Activated CD4-positive, alpha-beta T cell treated with anti-CD3 and anti-CD28 coated beads, Interleukin-2, amount 10 ng/mL, durations not matched to agents 24 days and 14 days (primary cell): ENCODE results near the gene SETMAR. TPM values are rescaled to one million over a fixed set of nuclear protein-coding genes. Genes with fewer than 3 reads are reported as not detected.
"Not testable (repeated sequence)": the region's sequence is repeated elsewhere in the genome, so short reads cannot be mapped to it uniquely, and the experiment has no call there.

Source experiments
- DNase-seq: peaks from one replicate; pipeline ENCODE4 v3.0.0; 2022
- H3K27ac Mint-ChIP-seq: one replicate; pipeline ENCODE4 v1.8.0; 2022; ENCODE audit warnings: mild to moderate bottlenecking, mixed read lengths
- H3K27me3 Mint-ChIP-seq: one replicate; pipeline ENCODE4 v1.8.0; 2022; ENCODE audit warnings: mixed read lengths
- H3K36me3 Mint-ChIP-seq: one replicate; pipeline ENCODE4 v1.8.0; 2022; ENCODE audit warnings: low read depth, mild to moderate bottlenecking, mixed read lengths
- H3K4me1 Mint-ChIP-seq: one replicate; pipeline ENCODE4 v1.8.0; 2021; ENCODE audit warnings: mixed read lengths
- H3K4me3 Mint-ChIP-seq: one replicate; pipeline ENCODE4 v1.8.0; 2022; ENCODE audit warnings: mild to moderate bottlenecking, moderate library complexity, mixed read lengths
- H3K9me3 Mint-ChIP-seq: one replicate; pipeline ENCODE4 v1.8.0; 2021; ENCODE audit warnings: mixed read lengths
- intact Hi-C: fragments of 100-400 bp; cut with micrococcal nuclease; formaldehyde crosslinking; loops from one replicate; pipeline ENCODE4 v1.15.1; 2023
- total RNA-seq: library from RNA; stranded (reverse); gene quantifications from 2 replicates; pipeline ENCODE4 v1.2.3, GENCODE V29; 2022

SETMAR gene
- total RNA-seq, 1 donor from 2014 or later = 18.1 TPM

DNA sequence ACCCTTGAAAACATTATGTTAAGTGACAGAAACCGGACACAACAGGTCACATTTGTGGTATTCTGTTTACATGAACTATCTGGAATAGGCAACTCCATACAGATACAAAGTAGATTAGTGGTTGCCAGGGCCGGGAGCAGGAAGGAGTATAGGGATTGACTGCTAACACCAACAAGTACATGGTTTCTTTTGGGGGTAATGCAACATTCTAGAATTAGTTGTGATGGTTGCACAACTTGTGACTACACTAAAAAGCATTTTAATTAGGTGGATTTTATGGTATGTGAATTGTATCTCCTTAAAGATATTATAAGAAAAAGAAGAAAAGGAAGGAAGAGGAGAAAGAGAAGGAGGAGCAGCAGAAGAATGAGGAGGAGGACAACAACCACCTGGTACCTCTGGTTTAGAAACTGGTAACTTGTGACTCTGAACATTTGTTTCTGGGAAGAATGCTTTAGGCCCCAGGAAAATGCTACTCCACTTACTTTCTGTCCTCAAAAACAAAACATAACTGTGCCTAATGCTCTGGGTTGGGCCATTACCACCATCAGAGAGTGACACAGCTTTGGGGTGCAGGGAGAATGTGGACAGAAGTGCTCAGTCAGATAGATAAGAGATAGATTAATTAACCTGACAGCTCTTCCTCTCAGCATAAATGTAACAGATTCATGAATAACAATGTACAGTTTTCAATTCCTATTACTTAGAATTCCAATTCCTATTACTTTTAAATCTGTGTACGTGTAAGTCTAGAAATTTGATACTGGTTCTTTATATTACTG, 20.3 kb downstream of the SETMAR start:
- DNase-seq = no peak
- H3K4me3 Mint-ChIP-seq = no peak overlapping the region
- no peak overlapping the region for H3K27ac Mint-ChIP-seq
- intact Hi-C loops = no loop called here
- no peaks in the 10 kb centered on the region for H3K4me1 Mint-ChIP-seq
- H3K36me3 Mint-ChIP-seq = no peaks in the 10 kb centered on the region
- no peaks in the 10 kb centered on the region for H3K27me3 Mint-ChIP-seq
- no peaks in the 10 kb centered on the region for H3K9me3 Mint-ChIP-seq

DNA sequence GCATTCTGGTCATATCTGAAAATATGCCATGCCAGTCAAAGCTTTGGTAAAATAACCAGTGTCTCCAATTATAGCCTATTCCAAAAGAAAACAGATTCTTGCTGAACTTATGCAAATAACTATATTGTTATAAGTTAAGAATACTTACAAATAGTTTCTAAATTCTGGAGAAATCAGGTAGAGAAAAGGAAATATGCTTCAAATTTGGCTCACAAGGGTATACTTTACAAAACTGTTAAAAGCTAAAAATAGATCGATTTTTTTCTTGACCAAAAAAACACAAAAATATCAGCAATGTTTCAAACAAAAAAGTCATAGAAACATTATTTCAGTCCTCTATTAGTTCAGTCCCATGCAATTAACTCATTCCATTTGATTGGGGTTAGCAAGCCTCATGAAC, 23.7 kb downstream of the SETMAR start:
- no peaks in the 10 kb centered on the region for H3K27me3 Mint-ChIP-seq
- DNase-seq = no peak
- H3K4me3 Mint-ChIP-seq = no peak overlapping the region
- no peaks in the 10 kb centered on the region for H3K4me1 Mint-ChIP-seq
- H3K36me3 Mint-ChIP-seq = no peaks in the 10 kb centered on the region
- peaks cover 7% of the 10 kb centered on the region for H3K9me3 Mint-ChIP-seq
- intact Hi-C loops = no loop called here
- H3K27ac Mint-ChIP-seq = no peak overlapping the region

DNA sequence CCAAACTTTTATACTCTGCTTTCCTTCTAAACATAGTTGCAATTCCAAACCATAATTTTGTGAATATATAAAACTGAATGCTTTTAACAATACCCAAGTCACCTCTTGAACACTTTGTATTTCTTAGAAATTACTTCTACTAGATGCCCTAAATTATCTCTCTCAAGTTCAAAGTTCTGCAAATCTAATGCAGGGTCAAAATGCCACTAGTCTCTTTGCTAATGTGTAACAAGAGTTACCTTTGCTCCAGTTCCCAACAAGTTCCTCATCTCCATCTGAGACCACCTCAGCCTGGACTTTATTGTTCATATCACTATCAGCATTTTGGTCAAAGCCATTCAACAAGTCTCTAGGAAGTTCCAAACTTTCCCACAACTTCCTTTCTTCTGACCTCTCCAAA, 26.6 kb downstream of the SETMAR start:
- H3K4me3 Mint-ChIP-seq, H3K9me3 Mint-ChIP-seq, H3K36me3 Mint-ChIP-seq, H3K27me3 Mint-ChIP-seq, H3K4me1 Mint-ChIP-seq, intact Hi-C loops, H3K27ac Mint-ChIP-seq, DNase-seq: not testable (repeated sequence)

DNA sequence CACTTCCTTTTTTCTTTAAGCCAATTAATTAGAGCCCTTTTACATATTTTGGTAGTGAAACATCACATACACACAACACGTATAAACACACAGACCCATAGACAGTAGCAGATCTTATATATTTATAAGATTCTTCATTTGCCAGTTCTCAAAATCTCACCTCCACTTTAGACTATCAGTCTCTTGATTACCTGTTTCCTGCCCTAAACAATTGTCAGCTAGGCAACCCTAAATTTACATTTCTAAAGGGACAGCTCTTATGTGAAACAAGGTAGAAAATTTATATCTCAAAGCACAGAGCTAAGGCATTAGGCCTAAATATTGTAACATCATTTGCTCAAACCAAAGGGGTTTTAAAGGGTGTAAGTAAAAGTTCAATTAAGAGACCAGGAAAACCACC, 28.9 kb downstream of the SETMAR start:
- Mint-ChIP-seq H3K27ac (no peak overlapping the region), H3K27me3 (peaks cover 10% of the 10 kb centered on the region), H3K4me3 (no peak overlapping the region), H3K36me3 (no peaks in the 10 kb centered on the region), H3K4me1 (no peaks in the 10 kb centered on the region), H3K9me3 (peaks cover 7% of the 10 kb centered on the region)
- intact Hi-C loops = no loop called here
- DNase-seq = no peak

DNA sequence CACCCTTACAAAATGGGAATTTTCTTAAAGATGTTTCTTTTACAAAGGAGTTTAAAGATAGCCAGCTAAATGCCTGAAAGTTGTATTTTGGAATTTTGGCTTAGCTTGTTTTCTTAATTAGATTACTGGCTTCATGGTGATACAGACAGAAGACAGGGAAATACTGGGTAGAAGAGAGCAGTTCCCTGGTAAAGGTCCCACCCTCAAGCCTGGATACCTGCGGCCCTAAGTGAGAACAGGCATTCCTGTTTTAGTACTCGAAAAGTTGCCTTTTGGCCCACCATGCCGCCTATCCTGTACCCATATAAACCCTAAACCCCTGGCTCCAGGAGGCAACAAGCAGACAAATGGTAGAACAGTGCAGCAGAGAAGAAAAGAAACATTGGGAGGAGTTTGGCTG, 29.4 kb downstream of the SETMAR start:
- intact Hi-C loops = no loop called here
- Mint-ChIP-seq H3K9me3 (peaks cover 7% of the 10 kb centered on the region), H3K36me3 (no peaks in the 10 kb centered on the region), H3K27ac (no peak overlapping the region), H3K27me3 (peaks cover 14% of the 10 kb centered on the region), H3K4me1 (no peaks in the 10 kb centered on the region), H3K4me3 (no peak overlapping the region)
- DNase-seq = no peak

DNA sequence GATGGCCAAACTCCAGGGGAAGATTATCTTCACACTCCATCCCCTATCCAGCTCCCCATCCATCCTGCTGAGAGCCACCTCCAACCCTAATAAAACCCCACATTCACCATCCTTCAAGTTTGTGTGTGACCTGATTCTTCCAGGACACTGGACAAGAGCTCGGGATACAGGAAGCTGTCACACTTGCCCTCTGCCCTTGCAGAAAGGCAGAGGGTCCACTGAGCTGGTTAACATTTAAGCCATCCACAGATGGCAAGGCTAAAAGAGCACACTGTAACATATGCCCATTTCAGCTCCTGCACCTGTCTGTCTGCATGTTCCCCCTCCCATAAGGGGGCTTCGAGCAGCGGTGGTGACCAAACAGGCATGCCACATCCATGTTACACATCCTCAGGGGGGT, 29.8 kb downstream of the SETMAR start:
- H3K27ac Mint-ChIP-seq = no peak overlapping the region

DNA sequence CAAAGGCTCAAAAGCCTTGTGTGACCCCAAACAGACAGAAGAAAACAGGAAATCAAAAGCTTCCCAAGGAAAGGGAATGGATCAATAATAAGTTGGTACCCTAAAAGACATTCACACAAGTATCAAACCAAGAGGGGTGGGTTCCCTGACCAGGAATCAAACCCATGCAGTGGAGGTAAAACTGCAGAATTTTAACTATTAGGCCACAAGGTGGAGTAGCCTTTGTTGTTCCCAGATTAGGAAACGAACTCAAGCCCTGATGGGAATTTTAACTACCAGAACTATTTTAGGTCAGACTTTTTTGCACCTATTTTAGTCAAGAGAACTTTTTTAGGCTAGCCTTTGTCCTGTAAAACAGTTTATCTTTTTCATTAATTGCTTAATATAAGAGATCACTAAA, 31.4 kb downstream of the SETMAR start:
- Mint-ChIP-seq H3K4me1 (no peaks in the 10 kb centered on the region), H3K27me3 (peaks cover 16% of the 10 kb centered on the region), H3K4me3 (no peak overlapping the region), H3K36me3 (no peaks in the 10 kb centered on the region), H3K27ac (no peak overlapping the region), H3K9me3 (peaks cover 7% of the 10 kb centered on the region)
- no peak for DNase-seq
- intact Hi-C loops = no loop called here

More for the DNA sequence above, 29.8 kb downstream of the SETMAR start:
- H3K4me3 Mint-ChIP-seq = no peak overlapping the region
- H3K36me3 Mint-ChIP-seq = no peaks in the 10 kb centered on the region
- H3K9me3 Mint-ChIP-seq = peaks cover 7% of the 10 kb centered on the region
- intact Hi-C loops = no loop called here
- H3K4me1 Mint-ChIP-seq = no peaks in the 10 kb centered on the region
- peaks cover 16% of the 10 kb centered on the region for H3K27me3 Mint-ChIP-seq
- no peak for DNase-seq

DNA sequence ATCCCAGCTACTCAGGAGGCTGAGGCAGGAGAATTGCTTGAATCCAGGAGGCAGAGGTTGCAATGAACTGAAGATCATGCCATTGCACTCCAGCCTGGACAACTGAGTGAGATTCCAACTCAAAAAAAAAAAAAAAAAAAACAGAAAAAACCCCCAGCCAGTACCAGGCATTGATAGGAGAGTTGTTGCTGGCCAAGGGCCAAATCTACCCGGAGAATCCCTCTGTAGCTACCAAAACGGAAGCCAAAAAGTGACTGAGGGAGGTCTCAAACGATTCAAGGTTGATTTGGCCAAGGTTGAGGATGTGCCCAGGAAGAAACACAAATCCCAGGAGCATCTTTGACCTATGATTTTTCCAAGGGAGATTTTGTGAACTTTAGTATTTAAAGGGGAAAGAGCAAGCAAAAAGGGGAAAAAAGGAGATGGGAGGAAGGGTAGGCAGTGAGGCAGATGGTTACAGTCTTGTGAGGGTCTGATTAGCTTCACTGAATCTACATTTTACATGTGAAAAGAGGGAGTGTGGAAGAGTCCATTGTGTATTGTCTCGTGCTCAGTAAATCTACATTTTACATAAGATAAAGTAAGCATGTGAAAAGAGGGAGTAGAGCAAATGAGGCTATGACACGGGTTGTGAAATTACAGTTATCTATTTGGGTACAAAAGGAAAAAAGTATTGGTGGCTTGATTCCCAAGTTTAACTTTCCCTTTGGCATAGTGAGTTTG, 32.8 kb downstream of the SETMAR start:
- Mint-ChIP-seq H3K36me3 (no peaks in the 10 kb centered on the region), H3K4me3 (no peak overlapping the region), H3K9me3 (no peaks in the 10 kb centered on the region), H3K27ac (no peak overlapping the region), H3K27me3 (peaks cover 16% of the 10 kb centered on the region), H3K4me1 (peaks cover 5% of the 10 kb centered on the region)
- DNase-seq = no peak
- intact Hi-C loops = no loop called here

DNA sequence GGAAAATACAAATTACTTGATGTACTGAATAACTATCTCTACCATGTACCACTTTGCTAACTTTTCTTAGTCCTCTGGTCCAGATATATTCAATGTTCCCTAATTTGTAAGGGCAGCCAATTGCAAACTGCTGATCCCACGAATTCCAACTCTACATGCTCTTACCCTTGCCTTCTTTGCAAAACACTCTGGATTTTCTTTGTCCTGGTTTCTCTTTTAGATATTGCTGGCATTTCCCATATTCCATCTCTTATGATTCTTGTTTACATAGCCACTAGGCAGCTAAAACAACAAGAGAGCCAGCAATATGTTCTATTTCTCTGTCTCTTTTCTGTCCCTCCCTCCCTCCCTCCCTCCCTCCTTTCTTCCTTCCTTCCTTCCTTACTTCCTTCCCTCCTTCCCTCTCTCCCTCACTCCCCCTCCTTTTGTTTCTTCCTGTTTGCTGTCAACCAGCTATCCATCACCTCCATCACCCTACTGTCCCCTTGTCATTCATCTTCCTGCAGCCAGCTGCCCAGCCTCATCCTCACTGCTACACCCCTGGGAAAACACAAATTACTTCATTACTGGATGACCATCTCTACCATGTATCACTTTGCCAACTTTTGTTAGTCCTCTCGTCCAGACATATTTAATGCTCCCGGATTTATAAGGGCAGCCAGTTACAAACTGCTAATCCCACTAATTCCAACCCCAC, 33.8 kb downstream of the SETMAR start:
- Mint-ChIP-seq H3K27me3 (peaks cover 16% of the 10 kb centered on the region), H3K27ac (no peak overlapping the region), H3K36me3 (no peaks in the 10 kb centered on the region), H3K9me3 (no peaks in the 10 kb centered on the region), H3K4me3 (no peak overlapping the region), H3K4me1 (peaks cover 5% of the 10 kb centered on the region)
- no peak for DNase-seq
- intact Hi-C loops = no loop called here

DNA sequence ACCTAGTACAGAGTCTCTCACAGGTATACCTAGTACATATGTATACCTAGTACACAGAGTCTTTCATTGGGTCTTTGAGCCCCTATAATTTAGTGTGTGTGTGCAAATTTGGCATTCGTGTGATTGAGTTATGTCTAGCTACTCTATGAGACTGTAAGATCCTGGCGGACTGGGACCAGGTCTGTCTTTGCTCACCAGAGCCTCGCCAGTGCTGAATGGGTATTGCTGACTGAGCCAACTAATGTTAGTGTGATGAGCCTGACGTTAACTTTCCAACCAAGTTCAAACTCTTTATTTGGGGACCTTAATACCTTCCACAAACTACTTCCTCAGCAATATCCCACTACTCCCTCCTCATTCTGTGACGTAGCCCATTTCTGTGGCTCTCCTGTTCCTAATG, 35.6 kb downstream of the SETMAR start:
- H3K4me3 Mint-ChIP-seq = no peak overlapping the region
- DNase-seq = no peak
- peaks cover 5% of the 10 kb centered on the region for H3K4me1 Mint-ChIP-seq
- intact Hi-C loops = no loop called here
- peaks cover 16% of the 10 kb centered on the region for H3K27me3 Mint-ChIP-seq
- no peaks in the 10 kb centered on the region for H3K9me3 Mint-ChIP-seq
- H3K36me3 Mint-ChIP-seq = no peaks in the 10 kb centered on the region
- H3K27ac Mint-ChIP-seq = no peak overlapping the region

DNA sequence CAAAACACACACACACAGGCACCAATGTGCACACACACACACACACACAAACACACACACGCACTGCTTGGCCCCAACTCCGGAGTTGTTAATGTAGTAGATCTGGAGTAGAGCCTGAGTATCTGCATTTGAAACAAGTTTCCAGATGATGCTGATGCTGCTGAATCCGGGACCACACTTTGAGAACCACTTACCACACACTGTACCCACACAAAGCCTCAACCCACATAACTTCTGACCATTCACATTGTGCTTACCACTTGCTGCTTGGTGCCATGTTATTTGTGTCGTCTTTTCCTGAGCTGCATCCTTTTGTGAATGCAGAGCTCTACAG, 36.9 kb downstream of the SETMAR start:
- Mint-ChIP-seq H3K27me3 (peaks cover 16% of the 10 kb centered on the region), H3K36me3 (no peaks in the 10 kb centered on the region), H3K4me1 (peaks cover 5% of the 10 kb centered on the region), H3K4me3 (no peak overlapping the region), H3K9me3 (no peaks in the 10 kb centered on the region), H3K27ac (no peak overlapping the region)
- no peak for DNase-seq
- intact Hi-C loops = no loop called here

DNA sequence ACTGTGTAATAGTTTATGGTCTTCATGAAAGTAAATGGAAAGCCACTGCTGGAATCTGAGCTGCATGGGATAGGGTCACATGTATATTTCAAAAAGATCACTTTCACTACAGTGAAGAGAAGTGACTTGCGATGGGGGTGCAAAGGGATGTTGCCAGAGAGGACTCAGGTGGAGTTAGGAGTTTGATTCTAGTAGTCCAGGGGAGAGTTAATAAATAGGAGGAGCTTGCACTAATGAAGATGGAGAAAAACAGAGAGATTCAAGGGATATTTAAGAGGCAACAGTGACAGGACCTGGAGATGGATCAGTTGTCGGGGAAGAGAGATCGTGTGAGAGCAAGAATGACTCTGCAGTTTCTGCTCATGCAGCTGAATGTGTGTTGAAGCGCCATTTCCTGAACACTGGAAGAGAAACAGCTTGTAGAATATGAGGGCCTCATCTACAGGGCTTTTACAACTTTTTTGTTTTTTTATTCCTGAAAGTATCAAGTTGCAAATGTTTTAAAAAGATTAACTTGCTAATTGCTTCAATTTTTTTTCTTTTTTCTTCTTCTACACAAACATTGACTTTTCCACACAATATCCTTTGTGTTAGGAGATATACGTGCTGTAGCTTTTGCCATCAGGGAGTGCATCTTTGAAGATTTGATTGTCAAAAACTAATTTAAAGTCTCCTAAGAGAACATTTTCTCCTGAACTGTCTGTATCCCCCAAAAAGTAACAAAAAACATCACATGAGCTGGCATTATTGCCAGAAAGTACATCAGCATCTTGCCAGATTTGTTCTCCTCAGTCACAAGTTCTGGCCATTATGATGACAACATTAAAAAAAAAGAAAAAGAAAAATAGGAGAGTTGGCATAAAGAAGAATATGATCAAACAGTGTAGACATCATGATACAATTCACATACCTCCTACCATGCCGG, 37.5 kb downstream of the SETMAR start:
- intact Hi-C loops = no loop called here
- no peak overlapping the region for H3K27ac Mint-ChIP-seq
- no peaks in the 10 kb centered on the region for H3K9me3 Mint-ChIP-seq
- no peaks in the 10 kb centered on the region for H3K36me3 Mint-ChIP-seq
- no peak for DNase-seq
- H3K27me3 Mint-ChIP-seq = peaks cover 13% of the 10 kb centered on the region
- no peak overlapping the region for H3K4me3 Mint-ChIP-seq
- H3K4me1 Mint-ChIP-seq = peaks cover 5% of the 10 kb centered on the region

DNA sequence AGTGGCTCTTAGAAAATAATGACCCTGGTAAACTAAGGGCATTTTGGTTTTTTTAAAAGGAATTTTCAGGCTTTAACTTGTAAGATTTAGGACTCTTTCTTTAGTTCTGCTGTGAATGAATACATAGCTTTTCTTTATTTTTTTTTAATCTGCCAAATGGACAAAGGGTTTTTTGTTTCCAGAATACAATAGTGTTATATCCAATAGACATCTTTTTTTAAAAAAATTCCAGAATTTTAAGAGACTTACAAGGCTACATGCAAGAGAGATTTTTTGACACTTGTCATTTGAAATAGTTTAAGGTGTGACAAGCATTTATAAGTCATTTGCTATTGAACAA, 38.1 kb downstream of the SETMAR start:
- Mint-ChIP-seq H3K27me3 (peaks cover 11% of the 10 kb centered on the region), H3K27ac (no peak overlapping the region), H3K9me3 (no peaks in the 10 kb centered on the region), H3K4me3 (no peak overlapping the region), H3K4me1 (peaks cover 5% of the 10 kb centered on the region), H3K36me3 (no peaks in the 10 kb centered on the region)
- DNase-seq = no peak
- intact Hi-C loops = no loop called here
